NCI-H1694 treated with DMSO at 0.1 percent for 48 hours (cell line): Measurements from ENCODE around the gene ANGEL1.

Experiments used
- DNase-seq: peaks from one replicate; lab custom pipeline; 2025; lab: John Stamatoyannopoulos, UW

ANGEL1 gene

GRCh38 chr14:76778546-76779215, 34.0 kb downstream of the ANGEL1 start:
- DNase-seq = no peak

- DNase-seq = no peak
Observed at GRCh38 chr14:76777721-76778120, 35.0 kb downstream of the ANGEL1 start.

GRCh38 chr14:76776428-76777251, 36.0 kb downstream of the ANGEL1 start:
- DNase-seq = peak; percentile 70

DNA sequence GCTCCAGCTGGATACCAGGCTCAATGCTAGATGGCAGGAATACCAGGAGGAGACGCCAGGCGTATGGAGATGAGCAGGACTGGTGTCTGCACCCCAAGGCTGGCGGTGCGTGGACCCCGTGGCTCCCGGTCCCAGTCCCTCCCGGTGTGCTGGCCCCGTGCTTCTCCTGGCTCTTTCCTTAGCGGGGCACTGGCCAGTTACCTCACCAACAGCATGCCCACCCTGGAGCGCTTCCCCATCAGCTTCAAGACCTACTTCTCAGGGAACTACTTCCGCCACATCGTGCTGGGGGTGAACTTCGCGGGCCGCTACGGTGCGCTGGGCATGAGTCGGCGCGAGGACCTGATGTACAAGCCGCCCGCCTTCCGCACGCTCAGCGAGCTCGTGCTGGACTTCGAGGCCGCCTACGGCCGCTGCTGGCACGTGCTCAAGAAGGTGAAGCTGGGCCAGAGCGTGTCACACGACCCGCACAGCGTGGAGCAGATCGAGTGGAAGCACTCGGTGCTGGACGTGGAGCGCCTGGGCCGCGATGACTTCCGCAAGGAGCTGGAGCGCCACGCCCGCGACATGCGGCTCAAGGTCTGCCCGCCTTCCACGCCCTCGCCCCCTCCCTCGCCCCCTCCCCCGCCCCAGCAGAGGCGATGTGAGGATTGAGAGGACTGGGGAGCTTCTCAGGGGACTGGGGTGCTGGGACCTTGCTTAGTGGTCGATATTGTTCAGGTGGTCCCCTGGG, 36.8 kb downstream of the ANGEL1 start:
- no peak for DNase-seq

DNA sequence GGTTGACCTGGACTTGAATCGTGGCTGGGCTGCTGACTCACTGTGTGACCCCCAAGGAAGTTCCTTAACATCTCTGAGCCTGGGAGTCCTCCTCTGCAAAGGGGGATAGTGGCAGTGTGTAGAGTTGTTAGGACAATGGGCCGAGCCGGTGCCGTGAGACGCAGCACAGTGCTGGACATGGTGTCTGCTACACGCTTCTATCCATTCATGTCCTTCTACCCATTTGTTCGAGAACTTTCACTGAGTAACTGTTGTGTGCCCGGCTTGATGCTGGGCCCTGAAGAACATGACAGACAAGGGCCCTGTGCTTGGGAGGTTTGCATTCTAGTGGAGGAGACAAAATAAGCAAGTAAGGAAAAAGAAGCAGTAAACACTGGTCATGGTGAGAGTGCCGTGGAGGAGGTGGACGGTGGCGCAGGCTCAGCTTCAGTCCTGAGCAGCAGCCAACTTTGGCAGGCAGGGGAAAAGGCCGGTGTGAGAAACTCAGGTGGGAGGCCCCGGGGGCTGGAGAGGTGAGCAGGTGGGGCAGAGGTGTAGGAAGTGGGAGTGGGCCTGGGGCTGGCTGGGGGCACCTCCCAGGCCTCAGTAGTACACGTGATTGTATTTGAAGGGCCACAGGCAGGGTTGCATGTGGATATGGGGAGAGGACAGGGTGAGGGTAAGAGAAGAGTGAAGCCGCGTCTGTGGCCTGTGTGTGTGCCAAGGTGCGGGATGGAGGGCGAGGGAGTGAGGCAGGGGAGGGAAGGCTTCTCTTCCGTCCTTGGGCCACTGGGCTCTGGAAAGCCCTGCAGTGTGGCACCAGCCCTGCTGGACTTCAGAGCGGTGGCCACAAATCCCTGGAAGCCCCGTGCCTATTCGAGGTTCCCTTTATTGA, 37.6 kb downstream of the ANGEL1 start:
- no peak for DNase-seq

- DNase-seq = no peak
Observed at GRCh38 chr14:76773956-76774820, 38.5 kb downstream of the ANGEL1 start.

- no peak for DNase-seq
Observed at GRCh38 chr14:76773188-76773885, 39.3 kb downstream of the ANGEL1 start.

- DNase-seq = no peak
Observed at GRCh38 chr14:76772300-76773187, 40.1 kb downstream of the ANGEL1 start.

DNA sequence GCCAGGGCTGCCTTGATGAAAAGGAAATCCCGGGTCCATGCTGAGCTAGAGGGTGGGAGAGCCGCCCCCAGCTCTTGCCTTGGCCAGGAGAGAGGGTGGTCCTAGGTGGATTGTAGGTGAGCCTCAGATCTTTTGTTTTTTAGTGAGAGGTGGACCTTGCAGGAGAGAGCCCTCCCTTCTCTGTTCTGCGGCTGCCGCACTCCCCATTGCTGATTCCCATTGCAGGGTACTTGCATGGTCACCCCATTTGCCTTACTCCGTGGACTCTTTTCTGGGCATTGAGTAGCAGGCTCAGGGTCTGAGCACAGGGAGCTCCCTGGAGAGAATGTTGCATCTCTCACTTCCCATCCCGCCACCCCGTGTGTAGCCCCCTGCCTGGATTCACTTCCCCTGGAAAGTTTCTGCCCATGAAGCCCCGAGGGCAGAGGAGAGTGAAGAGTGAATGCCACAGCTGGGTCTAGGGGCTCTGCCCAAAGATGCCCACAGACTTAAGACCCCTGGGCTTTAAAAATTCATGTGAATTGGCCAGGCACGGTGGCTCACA, 41.2 kb downstream of the ANGEL1 start:
- no peak for DNase-seq

- no peak for DNase-seq
Observed at GRCh38 chr14:76770521-76771436, 41.9 kb downstream of the ANGEL1 start.

DNA sequence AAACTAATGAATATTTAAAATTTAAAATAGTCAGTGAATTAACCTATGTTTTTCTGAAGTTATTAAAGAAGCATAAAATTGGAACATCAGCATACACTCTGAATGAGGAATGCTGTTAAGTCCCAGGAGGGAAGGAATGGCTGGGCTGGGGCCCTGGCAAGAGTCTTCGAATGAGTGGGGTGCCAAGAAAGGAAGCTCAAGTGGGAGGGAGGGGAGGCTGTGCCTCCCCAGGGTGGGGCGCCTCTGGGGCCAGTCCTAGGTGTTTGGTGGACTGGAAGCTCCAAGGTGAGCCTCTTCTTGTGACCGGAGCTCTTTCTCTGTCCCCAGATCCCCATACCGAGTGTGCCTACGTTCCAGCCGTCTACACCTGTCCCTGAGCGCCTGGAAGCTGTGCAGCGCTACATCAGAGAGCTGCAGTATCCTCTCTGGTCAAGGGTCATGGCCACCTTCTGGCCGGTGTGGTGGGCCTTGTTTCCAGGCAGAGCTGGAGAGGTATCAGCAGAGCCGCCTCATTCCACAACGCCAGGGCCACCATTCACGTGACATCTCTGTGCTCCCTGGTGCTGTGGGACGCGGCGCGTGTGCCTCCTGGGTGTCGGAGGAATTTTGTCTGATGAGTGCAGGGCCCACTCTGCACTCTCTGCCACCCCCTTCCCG, 42.9 kb downstream of the ANGEL1 start:
- DNase-seq = no peak

DNA sequence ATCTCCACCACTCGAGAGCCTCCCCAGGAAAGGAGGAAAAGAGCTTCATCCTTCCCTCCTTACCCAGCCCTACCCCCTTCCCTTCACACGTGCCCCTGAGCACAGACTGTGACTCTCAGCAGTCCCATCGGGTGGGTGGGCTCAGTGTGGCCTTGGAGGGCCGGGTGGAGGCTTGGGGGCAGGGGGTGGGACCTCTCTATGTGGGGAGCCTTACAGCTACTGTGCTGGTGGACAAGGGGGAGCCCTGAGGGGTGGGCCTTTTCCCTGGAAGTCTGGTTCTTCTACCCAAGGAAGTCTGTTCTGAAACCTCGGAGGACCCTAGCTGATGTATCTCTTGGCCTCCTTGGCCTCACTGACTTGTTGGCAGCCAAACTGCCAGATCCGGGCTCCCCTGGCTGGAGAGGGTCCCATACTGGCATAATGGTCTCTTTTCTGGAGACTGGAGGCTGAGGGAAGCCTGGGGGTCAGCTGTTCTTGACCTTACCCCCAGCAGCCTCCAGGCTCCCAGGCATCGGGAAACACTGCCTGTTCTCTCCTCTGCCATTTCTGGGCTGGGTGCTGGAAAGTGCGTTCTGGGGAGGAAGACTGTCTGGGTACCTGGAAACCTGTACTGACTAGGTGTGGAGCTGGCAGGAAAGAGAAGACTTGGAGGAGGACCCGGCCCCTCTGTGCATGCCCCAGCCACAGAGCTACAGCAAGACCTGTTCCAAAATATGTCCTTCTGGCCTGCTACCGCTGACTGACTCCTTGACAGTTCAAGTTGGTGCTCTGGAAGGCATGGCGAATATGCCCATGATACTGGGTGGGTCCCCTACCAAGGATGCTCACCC, 43.8 kb downstream of the ANGEL1 start:
- DNase-seq = no peak

GRCh38 chr14:76767681-76768656, 44.7 kb downstream of the ANGEL1 start:
- DNase-seq = no peak

DNA sequence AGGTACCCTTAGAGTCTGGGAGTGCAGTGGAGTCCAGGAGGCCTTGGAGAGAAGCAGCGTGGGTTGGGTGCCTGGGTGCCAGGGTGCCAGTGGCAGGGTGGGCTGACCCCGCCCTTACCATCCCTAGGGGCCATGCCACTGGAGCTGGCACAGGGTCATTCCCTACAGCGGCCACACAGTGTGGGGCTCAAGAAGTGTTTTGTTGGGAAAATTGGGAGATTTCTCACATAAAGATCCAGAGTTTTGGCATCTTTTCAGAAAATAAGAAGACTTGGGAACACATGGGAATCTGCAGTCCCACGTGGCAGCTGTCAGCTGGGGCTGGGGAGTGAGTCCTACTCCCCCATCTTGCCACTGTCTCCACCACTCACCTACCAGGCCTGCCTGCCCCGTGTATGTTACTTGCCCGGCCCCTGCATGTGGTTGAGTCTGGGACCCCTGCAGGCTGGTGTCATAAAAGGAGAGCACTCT, 47.2 kb downstream of the ANGEL1 start:
- DNase-seq = no peak
